GM12878 (cell line): Measurements from ENCODE around the gene SGPP2. TPM values are rescaled to one million over a fixed set of nuclear protein-coding genes. Genes with fewer than 3 reads are reported as not detected.

Source experiments
- ATAC-seq: fragments of 200-7000 bp; cut with Tn5 transposase; 3 replicates; pipeline ENCODE4 v1.9.1; 2020; ENCODE audit warnings: mild to moderate bottlenecking, moderate library complexity
- BruUV-seq: library from RNA; stranded (reverse); fragments of 400-500 nt; replicated peaks from 2 replicates; lab custom pipeline; 2021; lab: Mats Ljungman, UMichigan
- CTCF ChIA-PET: fragments of 300-600 bp; sonication (Branson Sonifier 250); formaldehyde crosslinking; extraction: SDS; loops from one replicate; lab custom pipeline; 2021; ENCODE audit warnings: inconsistent platforms; lab: Yijun Ruan, JAX
- POLR2A ChIA-PET: fragments of 350-600 bp; formaldehyde crosslinking; extraction: SDS; loops from one replicate; lab custom pipeline; 2021; ENCODE audit warnings: inconsistent platforms; lab: Charles Lee
- RAD21 ChIA-PET: fragments of 300-600 bp; sonication (Branson Sonifier 250); formaldehyde crosslinking; loops from one replicate; lab custom pipeline; 2023; ENCODE audit warnings: antibody characterized with exemption; ENCODE audit not compliant: unreplicated experiment; lab: Charles Lee
- SMC1A ChIA-PET: fragments of 300-600 bp; sonication (Branson Sonifier 250); formaldehyde crosslinking; loops from one replicate; lab custom pipeline; 2023; ENCODE audit not compliant: unreplicated experiment, uncharacterized antibody; lab: Charles Lee
- DNase-seq: peaks from one replicate; pipeline ENCODE4 v3.0.0-alpha.2; 2011; ENCODE audit warnings: low read depth, low spot score
- FAIRE-seq: peaks from 3 replicates; lab custom pipeline; 2011; peaks lifted over from hg19 to GRCh38; lab: Jason Lieb, UNC
- H2AFZ ChIP-seq: 2 replicates; pipeline ENCODE4 v1.6.0; 2011; ENCODE audit warnings: low read depth, low read length, control low read depth; ENCODE audit not compliant: control insufficient read depth
- H3K27ac ChIP-seq: 2 replicates; pipeline ENCODE4 v1.5.1; 2011; ENCODE audit warnings: control low read depth; ENCODE audit not compliant: control insufficient read depth, insufficient read depth
- H3K27me3 ChIP-seq, 2 experiments: replicated peaks in 1 of 2; 2 replicates each; pipeline versions ENCODE4 v1.6.0 to v1.6.1; 2011; ENCODE audit warnings: low read length in 1 of 2; ENCODE audit not compliant: control insufficient read depth in 2 of 2, insufficient read depth in 2 of 2
- H3K36me3 ChIP-seq, 2 experiments: 2 replicates each; pipeline ENCODE4 v1.5.1; 2011; ENCODE audit warnings: low read length in 1 of 2; ENCODE audit not compliant: control insufficient read depth in 2 of 2, insufficient read depth in 2 of 2
- H3K4me1 ChIP-seq: 2 replicates; pipeline ENCODE4 v1.6.1; 2011; ENCODE audit warnings: mild to moderate bottlenecking, low read length, moderate library complexity, mixed read lengths; ENCODE audit not compliant: control insufficient read depth, insufficient read depth
- H3K4me2 ChIP-seq: 2 replicates; pipeline ENCODE4 v1.6.0; 2011; ENCODE audit warnings: control low read depth; ENCODE audit not compliant: control insufficient read depth, insufficient read depth
- H3K4me3 ChIP-seq: fragments of 200-600 bp; sonication (generic); 2 replicates; pipeline ENCODE4 v1.5.1; 2016
- H3K79me2 ChIP-seq: 2 replicates; pipeline ENCODE4 v1.6.0; 2011; ENCODE audit warnings: low read length; ENCODE audit not compliant: control insufficient read depth, insufficient read depth
- H3K9ac ChIP-seq: 2 replicates; pipeline ENCODE4 v1.8.0; 2011; ENCODE audit warnings: low read length, control low read depth, mixed read lengths; ENCODE audit not compliant: control insufficient read depth, insufficient read depth
- H3K9me3 ChIP-seq: replicated peaks from 3 replicates; pipeline ENCODE4 v1.5.1; 2011; ENCODE audit warnings: mild to moderate bottlenecking, low read length; ENCODE audit not compliant: control insufficient read depth, insufficient read depth
- H4K20me1 ChIP-seq: 2 replicates; pipeline ENCODE4 v1.6.0; 2011; ENCODE audit not compliant: control insufficient read depth, insufficient read depth
- PRDM15 ChIP-seq: fragments of 450-650 bp; formaldehyde crosslinking; IDR thresholded peaks from 2 replicates; pipeline ENCODE4 v1.4.0; 2020; ENCODE audit warnings: mild to moderate bottlenecking, moderate library complexity
- SP1 ChIP-seq: IDR thresholded peaks from one replicate; pipeline ENCODE4 v1.6.1; 2011; ENCODE audit warnings: low read depth, low read length
- SUZ12 ChIP-seq: fragments of 200-600 bp; sonication (generic); IDR thresholded peaks from one replicate; pipeline ENCODE4 v1.6.1; 2018; ENCODE audit warnings: antibody characterized with exemption, mild to moderate bottlenecking; ENCODE audit not compliant: unreplicated experiment
- WGBS: methylation state at CpG from one replicate; pipeline ENCODE4 v1.1.6; 2016; ENCODE audit warnings: low lambda C conversion rate; ENCODE audit not compliant: insufficient replicate concordance, insufficient coverage; ENCODE audit errors: missing lambda C conversion rate; 5-methylcytosine and 5-hydroxymethylcytosine counted together
- in situ Hi-C: fragments of 300-500 bp; cut with MboI; formaldehyde crosslinking; loops from 9 replicates; pipeline ENCODE4 v1.14.3; 2018; ENCODE audit warnings: mixed read lengths
- intact Hi-C: fragments of 100-400 bp; cut with micrococcal nuclease; formaldehyde crosslinking; loops from one replicate; pipeline ENCODE4 v1.14.2; 2022; ENCODE audit not compliant: unreplicated experiment
- polyA plus RNA-seq, 11 experiments: library from polyadenylated mRNA; depleted of rRNA in 4 of 11; unstranded in 6 of 11; stranded (reverse) in 5 of 11; fragments of >200 nt; fragmentation: Nextera tagmentation in 4 of 11; fragmentation: Illumina TruSeq in 1 of 11; extraction: Ambion mirVana in 4 of 11; extraction: Trizol in 1 of 11; gene quantifications; 1 replicate in 1 of 11; 2 replicates in 10 of 11; pipeline versions ENCODE4 v1.2.1 to v1.2.3, GENCODE V29; 2011 to 2016; ENCODE audit warnings: inconsistent platforms in 2 of 11, missing spikeins in 2 of 11, low read depth in 1 of 11
- total RNA-seq, 4 experiments: library from RNA; depleted of rRNA in 3 of 4; stranded (reverse); fragments of >200 nt in 3 of 4; fragmentation: Illumina TruSeq in 1 of 4; extraction: Trizol in 1 of 4; gene quantifications; 2 replicates each; pipeline versions ENCODE4 v1.2.1 to v1.2.3, GENCODE V29; 2013 to 2021

The SGPP2 gene
- total and polyA plus RNA-seq, 10 of the 15 experiments (the other 5 are each of a cell fraction or from before 2014, with no cell fraction given), result 3.5 to 84.9 (median 13.1) TPM

GRCh38 chr2:222604749-222605515 lies 180.6 kb downstream of the SGPP2 start:
- H3K9me3 ChIP-seq, result no peaks in the 10 kb centered on the region
- H3K27ac ChIP-seq, result no peak overlapping the region
- RAD21 ChIA-PET, result interaction anchor here (1.0 to 1.3 kb wide), 2 partner anchors 10 to 287 kb away, joined by 3 to 4 read pairs; no protein-coding TSS in a partner anchor
- no peak for FAIRE-seq
- no peaks in the 10 kb centered on the region for H3K4me1 ChIP-seq
- DNase-seq, result no peak
- H3K27me3 ChIP-seq, result no peaks in the 10 kb centered on the region
- no peaks in the 10 kb centered on the region for H4K20me1 ChIP-seq
- ATAC-seq, result no peak
- H3K9ac ChIP-seq, result no peak overlapping the region
- peaks cover 0 to 11% of the 10 kb centered on the region in 2 experiments; a peak in 2 of 4 replicates for H3K36me3 ChIP-seq
- WGBS, result over 99% methylated on average over 5 of the region's 5 CpGs
- H3K4me3 ChIP-seq, result no peak overlapping the region
- CTCF ChIA-PET, result interaction anchor here (0.9 to 2.1 kb wide), 4 partner anchors 10 to 287 kb away, joined by 3 to 10 read pairs (median 4); no protein-coding TSS in a partner anchor
- POLR2A ChIA-PET, result interaction anchor here (0.6 kb wide), 1 partner anchor 10 kb away, joined by 4 read pairs; no protein-coding TSS in a partner anchor
- no TSS peak for BruUV-seq
- H2AFZ ChIP-seq, result no peak overlapping the region
- no peaks in the 10 kb centered on the region for H3K79me2 ChIP-seq
- no peak overlapping the region for H3K4me2 ChIP-seq
- in situ Hi-C loops, result no loop called here
- intact Hi-C loops, result no loop called here
- SMC1A ChIA-PET, result interaction anchor here (0.8 to 1.3 kb wide), 3 partner anchors 9 to 287 kb away, joined by 3 to 4 read pairs (median 4); no protein-coding TSS in a partner anchor
- TF ChIP-seq SP1, result no peak
- no peak for TF ChIP-seq PRDM15 (CRISPR knock-in tag)
- TF ChIP-seq SUZ12, result no peak
- TF ChIP-seq, all 136 proteins: peak for 0
